ENCODE measurements around the gene ITIH1.

The ITIH1 gene

DNA sequence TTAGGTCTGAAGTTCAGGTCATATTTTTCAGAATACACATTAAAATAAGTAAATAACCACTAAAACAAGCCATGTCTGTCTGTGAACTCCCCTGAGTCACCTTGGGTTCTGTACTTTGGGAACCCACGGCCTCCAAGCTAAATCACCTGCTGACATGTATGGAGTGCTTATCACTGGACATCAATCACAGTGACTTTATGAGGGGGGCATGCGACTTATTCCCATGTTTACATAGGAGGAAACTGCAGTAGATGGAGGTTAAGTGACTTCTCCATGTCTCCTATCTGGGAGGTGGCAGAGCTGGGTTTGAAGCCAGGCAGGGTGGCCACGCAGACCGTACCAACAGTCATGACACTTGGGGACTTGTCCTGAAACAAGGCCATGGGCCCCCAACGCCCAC, 45.0 kb downstream of the ITIH1 start:
- DNase-seq (ENCODE audit: low read depth): no peak
- no peak overlapping the region for H3K4me3 ChIP-seq (ENCODE audit: low read depth, low read length)
- TF ChIP-seq CTCF (IDR thresholded peaks at IDR 0.05; ENCODE audit: low read depth, low read length, missing control alignments): no peak
- in situ Hi-C loops (cut with HindIII; ENCODE audit: low sequenced_read_pairs): no loop called here

DNA sequence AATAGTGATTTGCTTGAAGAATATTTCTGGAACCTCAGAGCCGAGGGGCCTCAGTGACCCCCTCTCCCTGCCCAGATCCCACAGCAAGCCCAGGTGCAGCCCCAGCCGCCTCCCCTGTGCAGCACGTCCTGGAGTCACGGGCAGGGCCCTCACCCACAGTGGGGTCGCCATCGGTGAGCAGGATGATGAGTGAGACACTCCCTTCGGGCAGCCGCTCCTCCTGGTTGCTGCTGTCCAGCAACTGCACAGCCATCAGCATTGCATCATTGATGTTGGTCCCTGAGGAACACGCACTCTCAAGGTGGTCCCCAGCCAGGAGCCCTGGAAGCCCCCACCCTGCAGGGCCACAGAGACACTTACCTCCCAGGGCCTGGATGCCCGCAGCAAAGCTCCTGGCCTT, 46.6 kb downstream of the ITIH1 start:
- TF ChIP-seq CTCF (IDR thresholded peaks at IDR 0.05; ENCODE audit: low read depth, low read length, missing control alignments): no peak
- in situ Hi-C loops (cut with HindIII; ENCODE audit: low sequenced_read_pairs): no loop called here
- DNase-seq (ENCODE audit: low read depth): no peak
- H3K4me3 ChIP-seq (ENCODE audit: low read depth, low read length): no peak overlapping the region

DNA sequence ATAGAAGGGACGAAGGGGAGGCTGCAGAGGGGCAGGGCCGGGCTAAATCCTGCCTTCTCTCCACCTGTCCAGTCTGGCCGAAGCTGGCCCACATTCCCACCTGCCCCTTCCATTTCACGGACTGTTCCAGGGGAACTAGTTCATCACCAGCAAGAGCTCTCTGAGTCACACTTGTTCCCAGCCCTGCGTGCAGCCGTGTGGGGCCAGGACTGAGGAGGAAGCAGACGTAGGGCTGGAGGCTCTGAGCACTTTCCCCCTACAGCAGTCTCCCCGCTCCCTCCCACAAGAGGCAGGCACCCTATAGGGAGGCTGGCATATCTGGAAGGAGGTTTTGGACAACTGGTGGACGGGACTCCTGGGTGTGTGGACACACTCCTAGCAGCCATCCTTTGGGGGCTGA, 50.0 kb downstream of the ITIH1 start:
- in situ Hi-C loops (cut with HindIII; ENCODE audit: low sequenced_read_pairs): no loop called here
- no peak overlapping the region for H3K4me3 ChIP-seq (ENCODE audit: low read depth, low read length)
- no peak for TF ChIP-seq CTCF (IDR thresholded peaks at IDR 0.05; ENCODE audit: low read depth, low read length, missing control alignments)
- DNase-seq (ENCODE audit: low read depth): no peak

- no peak for TF ChIP-seq CTCF (IDR thresholded peaks at IDR 0.05; ENCODE audit: low read depth, low read length, missing control alignments)
- no peak overlapping the region for H3K4me3 ChIP-seq (ENCODE audit: low read depth, low read length)
- DNase-seq (ENCODE audit: low read depth): no peak
- in situ Hi-C loops (cut with HindIII; ENCODE audit: low sequenced_read_pairs): no loop called here
Observed at GRCh38 chr3:52827866-52828376, 50.5 kb downstream of the ITIH1 start.

GRCh38 chr3:52829482-52829881, 52.1 kb downstream of the ITIH1 start:
- no peak for DNase-seq (ENCODE audit: low read depth)
- no peak overlapping the region for H3K4me3 ChIP-seq (ENCODE audit: low read depth, low read length)
- in situ Hi-C loops (cut with HindIII; ENCODE audit: low sequenced_read_pairs): no loop called here
- no peak for TF ChIP-seq CTCF (IDR thresholded peaks at IDR 0.05; ENCODE audit: low read depth, low read length, missing control alignments)

GRCh38 chr3:52829906-52830463, 52.6 kb downstream of the ITIH1 start:
- in situ Hi-C loops (cut with HindIII; ENCODE audit: low sequenced_read_pairs): no loop called here
- no peak for TF ChIP-seq CTCF (IDR thresholded peaks at IDR 0.05; ENCODE audit: low read depth, low read length, missing control alignments)
- no peak overlapping the region for H3K4me3 ChIP-seq (ENCODE audit: low read depth, low read length)
- DNase-seq (ENCODE audit: low read depth): no peak
